HFFc6 (cell line): ENCODE measurements around the gene RGS19. TPM values are rescaled to one million over a fixed set of nuclear protein-coding genes. Genes with fewer than 3 reads are reported as not detected.

ENCODE experiments used
- DNase-seq: peaks from one replicate; pipeline ENCODE4 v3.0.0-alpha.2; 2018
- H3K27ac Mint-ChIP-seq: 2 replicates; pipeline ENCODE4 v1.8.0; 2020; ENCODE audit warnings: mild to moderate bottlenecking, mixed read lengths
- H3K27me3 Mint-ChIP-seq: 2 replicates; pipeline ENCODE4 v1.8.0; 2021; ENCODE audit warnings: mild to moderate bottlenecking, moderate library complexity, mixed read lengths; ENCODE audit not compliant: insufficient read depth
- H3K36me3 Mint-ChIP-seq: 2 replicates; pipeline ENCODE4 v1.8.0; 2021; ENCODE audit warnings: low read depth, mixed read lengths
- H3K4me1 Mint-ChIP-seq: 2 replicates; pipeline ENCODE4 v1.8.0; 2020; ENCODE audit warnings: low read depth, mixed read lengths
- H3K4me3 Mint-ChIP-seq: 2 replicates; pipeline ENCODE4 v1.8.0; 2020; ENCODE audit warnings: mild to moderate bottlenecking, moderate library complexity, mixed read lengths
- H3K9me3 Mint-ChIP-seq: 2 replicates; pipeline ENCODE4 v1.8.0; 2020; ENCODE audit warnings: mild to moderate bottlenecking, mixed read lengths
- CTCF ChIP-seq: fragments of 200-600 bp; sonication (generic); IDR thresholded peaks from 2 replicates; pipeline ENCODE4 v1.5.0; 2021; ENCODE audit warnings: antibody characterized with exemption, mild to moderate bottlenecking
- total RNA-seq, 6 experiments: library from RNA; stranded (reverse); fragmentation: NEBNext Ultra II Directional; extraction: Animal tissue kit (Norgen Biotek cat#: 25700); gene quantifications; 2 replicates in 1 of 6; 3 replicates in 5 of 6; pipeline ENCODE4 v1.2.3, GENCODE V29; 2021

Gene RGS19
- total RNA-seq, 6 experiments from 2014 or later, result 11.0 to 16.3 (median 12.9) TPM

GRCh38 chr20:64049060-64049877 lies 30.0 kb downstream of the RGS19 start, which contains the start of gene SOX18:
TSS of gene SOX18 (minus strand) at chr20:64049639. CDS start at chr20:64049516, 123 bp downstream.
- Mint-ChIP-seq H3K27me3 (peaks cover 14% of the 10 kb centered on the region), H3K4me1 (peaks cover 10% of the 10 kb centered on the region), H3K27ac (no peak within 1 kb of the TSS), H3K36me3 (no peaks in the 10 kb centered on the region), H3K9me3 (no peaks in the 10 kb centered on the region), H3K4me3 (no peak within 1 kb of the TSS)
- TF ChIP-seq CTCF, result no peak
- DNase-seq, result no peak

GRCh38 chr20:64048402-64049044 lies 30.8 kb downstream of the RGS19 start:
- Mint-ChIP-seq H3K27me3 (peaks cover 15% of the 10 kb centered on the region), H3K4me3 (no peak overlapping the region), H3K4me1 (peaks cover 12% of the 10 kb centered on the region), H3K36me3 (no peaks in the 10 kb centered on the region), H3K27ac (no peak overlapping the region), H3K9me3 (no peaks in the 10 kb centered on the region)
- no peak for DNase-seq
- TF ChIP-seq CTCF, result no peak

GRCh38 chr20:64047968-64048401 lies 31.3 kb downstream of the RGS19 start:
- Mint-ChIP-seq H3K36me3 (no peaks in the 10 kb centered on the region), H3K27me3 (peaks cover 15% of the 10 kb centered on the region), H3K9me3 (no peaks in the 10 kb centered on the region), H3K4me1 (peaks cover 12% of the 10 kb centered on the region), H3K27ac (no peak overlapping the region), H3K4me3 (no peak overlapping the region)
- DNase-seq, result no peak
- no peak for TF ChIP-seq CTCF

GRCh38 chr20:64047046-64047389 lies 32.3 kb downstream of the RGS19 start:
- H3K27ac Mint-ChIP-seq, result no peak overlapping the region
- TF ChIP-seq CTCF, result no peak
- no peak for DNase-seq
- H3K4me3 Mint-ChIP-seq, result no peak overlapping the region
- peaks cover 12% of the 10 kb centered on the region for H3K4me1 Mint-ChIP-seq
- no peaks in the 10 kb centered on the region for H3K9me3 Mint-ChIP-seq
- no peaks in the 10 kb centered on the region for H3K36me3 Mint-ChIP-seq
- H3K27me3 Mint-ChIP-seq, result peaks cover 15% of the 10 kb centered on the region

- Mint-ChIP-seq H3K4me1 (peaks cover 12% of the 10 kb centered on the region), H3K9me3 (no peaks in the 10 kb centered on the region), H3K4me3 (no peak overlapping the region), H3K27ac (no peak overlapping the region), H3K27me3 (peaks cover 25% of the 10 kb centered on the region), H3K36me3 (no peaks in the 10 kb centered on the region)
- no peak for TF ChIP-seq CTCF
- DNase-seq, result no peak
Observed at GRCh38 chr20:64045346-64046011, 33.8 kb downstream of the RGS19 start.
